M059J (cell line): ENCODE results near the gene BST2. TPM values are rescaled to one million over a fixed set of nuclear protein-coding genes. Genes with fewer than 3 reads are reported as not detected.

Experiments used
- DNase-seq: peaks from one replicate; pipeline ENCODE4 v3.0.0-alpha.2; 2012; ENCODE audit warnings: low read depth
- total RNA-seq: library from RNA; depleted of rRNA; stranded (reverse); fragments of >200 nt; shearing (Covaris generic); gene quantifications from 2 replicates; pipeline ENCODE4 v1.2.3, GENCODE V29; 2014; rRNA removed

Gene BST2, protein sequence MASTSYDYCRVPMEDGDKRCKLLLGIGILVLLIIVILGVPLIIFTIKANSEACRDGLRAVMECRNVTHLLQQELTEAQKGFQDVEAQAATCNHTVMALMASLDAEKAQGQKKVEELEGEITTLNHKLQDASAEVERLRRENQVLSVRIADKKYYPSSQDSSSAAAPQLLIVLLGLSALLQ
- total RNA-seq: 490 and 600 TPM in 2 replicates

DNA sequence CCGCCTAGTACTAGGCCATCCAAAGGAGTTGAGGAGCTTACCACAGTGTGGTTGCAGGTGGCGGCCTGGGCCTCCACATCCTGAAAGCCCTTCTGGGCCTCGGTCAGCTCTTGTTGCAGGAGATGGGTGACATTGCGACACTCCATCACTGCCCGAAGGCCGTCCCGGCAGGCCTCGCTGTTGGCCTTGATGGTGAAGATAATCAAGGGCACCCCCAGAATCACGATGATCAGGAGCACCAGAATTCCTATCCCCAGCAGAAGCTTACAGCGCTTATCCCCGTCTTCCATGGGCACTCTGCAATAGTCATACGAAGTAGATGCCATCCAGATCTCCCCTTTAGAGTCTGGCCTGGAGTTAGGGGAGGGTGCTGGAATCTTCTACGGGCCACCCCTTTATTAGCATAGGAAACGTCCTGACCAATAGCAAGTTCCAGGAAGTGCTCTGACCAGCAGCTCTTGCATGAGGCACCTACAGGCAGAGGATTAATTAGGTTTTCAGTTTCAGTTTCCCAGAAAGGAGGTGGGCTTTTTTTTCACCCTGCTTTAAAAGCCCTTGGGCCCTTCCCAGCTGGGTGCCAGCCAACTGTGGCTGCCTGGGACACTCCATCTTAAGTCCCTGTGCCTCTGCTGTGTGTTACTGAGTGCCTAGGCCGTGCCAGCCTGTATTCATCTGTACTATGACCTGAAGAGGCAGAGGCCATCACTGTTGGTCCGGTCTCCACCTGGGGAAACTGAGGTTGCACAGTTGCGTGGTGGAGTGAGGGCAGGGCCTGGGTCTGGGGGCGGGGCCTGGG, at the start of gene BST2:
TSS of gene BST2 (minus strand) at position 381 of the 796 bp plus-strand sequence. CDS start at position 326, 55 bp downstream.
- DNase-seq: peak; percentile 97

DNA sequence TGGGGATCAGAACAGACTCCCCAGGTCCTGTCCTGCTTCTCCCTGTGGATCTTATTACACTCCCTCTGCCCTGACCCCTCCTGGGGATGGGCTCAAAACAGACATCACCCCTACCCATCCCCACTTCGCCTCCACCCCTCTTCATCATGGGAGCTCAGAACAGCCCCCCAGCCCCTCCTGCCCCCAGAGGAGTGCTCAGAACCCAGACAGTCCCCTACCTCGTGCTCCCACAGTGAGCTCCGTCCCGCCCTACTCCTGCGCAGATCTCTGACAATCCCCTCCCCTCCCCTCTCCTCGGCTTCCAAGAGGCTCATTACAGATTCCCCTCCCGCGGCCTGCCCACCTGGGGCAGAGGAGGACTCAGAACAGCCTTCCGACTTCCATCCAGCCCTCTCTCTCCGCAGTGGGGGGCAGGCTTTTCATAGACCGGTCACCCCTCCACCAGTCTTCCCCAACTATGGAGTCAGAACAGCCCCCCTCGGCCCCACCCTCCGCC, 49.2 kb upstream of the BST2 start:
- DNase-seq: no peak

DNA sequence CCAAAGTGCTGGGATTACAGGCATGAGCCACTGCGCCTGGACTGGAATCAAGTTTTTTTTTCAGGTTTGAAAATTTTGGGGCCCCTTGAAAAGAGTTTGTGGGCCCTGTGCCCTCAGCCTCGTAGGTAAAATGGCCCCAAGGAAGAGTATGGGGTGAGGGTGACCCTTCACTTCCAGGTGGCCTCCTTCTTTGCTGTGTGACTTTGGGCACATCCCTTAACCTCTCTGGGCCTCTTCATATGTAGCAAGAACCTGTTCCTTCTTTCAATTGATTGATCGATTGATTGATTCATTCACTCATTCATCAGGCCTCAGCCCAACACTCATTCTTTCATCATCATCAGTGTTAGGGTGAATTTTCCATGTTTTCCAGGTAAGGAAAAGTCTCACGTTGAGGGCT, 46.4 kb upstream of the BST2 start:
- no peak for DNase-seq

DNA sequence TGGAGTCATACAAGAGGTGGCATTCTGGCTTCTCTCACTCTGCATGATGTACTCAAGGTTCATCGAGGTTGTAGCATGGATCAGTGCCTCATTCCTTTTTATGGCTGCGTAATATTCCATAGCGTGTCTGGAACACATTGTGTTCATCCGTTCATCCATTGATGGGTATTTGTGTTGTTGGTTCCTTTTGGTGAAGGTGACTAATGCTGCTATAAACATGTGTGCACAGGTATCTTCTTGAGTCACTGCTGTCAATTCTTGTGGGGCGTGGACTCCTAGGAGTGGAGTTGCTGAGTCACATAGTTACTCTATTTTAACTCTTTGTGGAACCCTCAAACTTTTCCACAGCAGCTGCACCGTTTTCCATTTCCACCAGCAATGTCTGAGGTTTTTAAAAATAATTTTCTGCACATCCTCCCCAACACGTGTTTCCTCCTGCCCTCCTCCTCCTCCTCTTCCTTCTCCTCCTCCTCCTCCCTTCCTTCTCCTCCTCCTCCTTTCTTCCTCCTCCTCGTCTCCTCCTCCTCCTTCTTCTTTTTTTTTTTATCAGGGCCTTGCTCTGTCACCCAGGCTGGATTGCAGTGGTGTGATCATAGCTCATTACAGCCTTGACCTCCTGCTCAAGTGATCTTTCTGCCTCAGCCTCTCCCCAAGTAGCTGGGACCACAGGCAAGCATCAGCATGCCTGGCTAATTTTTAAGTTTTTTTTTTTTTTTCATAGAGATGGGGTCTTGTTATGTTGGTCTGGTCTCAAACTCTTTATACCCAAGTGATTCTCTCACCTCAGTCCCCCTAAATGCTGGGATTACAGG, 45.0 kb upstream of the BST2 start:
- peak; percentile 80 for DNase-seq

DNA sequence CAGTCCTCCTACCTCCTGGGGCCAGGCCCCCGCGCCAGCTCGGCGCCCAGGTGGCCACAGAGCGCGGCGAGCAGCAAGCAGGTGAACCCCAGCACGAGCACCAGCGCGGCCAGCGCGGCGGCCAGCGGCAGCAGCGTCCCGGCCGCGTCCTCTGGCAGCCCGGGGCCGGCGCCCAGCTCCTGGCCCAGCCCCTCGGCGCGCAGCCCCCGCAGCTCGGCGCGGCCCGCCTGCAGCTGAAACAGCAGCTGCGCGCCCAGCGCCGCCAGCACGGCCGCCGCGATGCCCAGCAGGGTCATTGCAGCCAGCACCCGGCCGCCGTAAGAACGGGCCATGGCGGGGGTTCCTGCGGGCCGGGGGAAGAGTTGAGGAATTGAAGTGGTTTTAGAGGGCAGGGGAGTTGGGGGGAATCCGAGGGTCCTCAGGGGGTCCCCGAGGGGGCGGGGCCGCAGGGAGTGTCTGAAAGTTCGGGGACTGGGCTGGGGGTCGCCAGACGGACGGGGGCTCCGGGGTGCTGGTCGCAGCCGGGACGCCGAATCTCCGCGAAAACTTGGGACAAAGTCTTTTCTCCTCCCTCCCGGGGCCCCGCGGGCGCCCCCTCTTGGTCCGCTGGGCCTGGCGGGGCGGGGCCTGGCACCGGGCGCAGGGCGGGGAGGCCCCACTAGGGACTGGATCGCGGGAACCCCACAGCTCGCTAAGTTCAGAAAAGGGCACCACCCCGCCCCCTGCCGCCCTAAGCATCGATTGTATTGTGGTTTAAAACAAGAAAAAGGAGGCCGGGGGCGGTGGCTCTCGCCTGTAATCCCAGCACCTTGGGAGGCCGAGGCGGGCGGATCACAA, 42.9 kb upstream of the BST2 start, which contains the start of gene TMEM221:
TSS of gene TMEM221 (minus strand) at position 538 of the 837 bp plus-strand sequence. CDS start at position 332, 206 bp downstream.
- peak; percentile 45 for DNase-seq

DNA sequence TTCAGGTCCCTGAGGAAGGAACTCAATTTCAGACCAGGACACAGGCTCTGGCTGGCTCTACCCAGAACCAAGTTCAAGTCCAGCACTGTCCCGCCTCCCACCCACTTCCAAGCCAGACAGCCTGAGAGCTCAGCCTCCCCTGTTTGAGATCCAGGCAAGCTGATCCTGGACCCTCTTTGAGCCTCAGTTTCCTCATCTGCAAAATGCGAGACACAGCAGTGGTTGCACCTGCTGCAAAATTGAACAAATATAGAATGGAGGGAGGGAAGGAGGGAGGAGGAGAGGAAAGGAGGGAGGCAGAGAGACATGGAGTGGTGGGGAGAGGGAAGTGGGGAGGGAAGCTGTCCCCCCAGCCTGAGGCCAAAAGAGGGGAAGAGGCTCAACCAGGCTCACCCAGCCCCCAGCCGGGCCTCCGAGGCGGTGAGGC, 42.3 kb upstream of the BST2 start:
- DNase-seq: no peak

DNA sequence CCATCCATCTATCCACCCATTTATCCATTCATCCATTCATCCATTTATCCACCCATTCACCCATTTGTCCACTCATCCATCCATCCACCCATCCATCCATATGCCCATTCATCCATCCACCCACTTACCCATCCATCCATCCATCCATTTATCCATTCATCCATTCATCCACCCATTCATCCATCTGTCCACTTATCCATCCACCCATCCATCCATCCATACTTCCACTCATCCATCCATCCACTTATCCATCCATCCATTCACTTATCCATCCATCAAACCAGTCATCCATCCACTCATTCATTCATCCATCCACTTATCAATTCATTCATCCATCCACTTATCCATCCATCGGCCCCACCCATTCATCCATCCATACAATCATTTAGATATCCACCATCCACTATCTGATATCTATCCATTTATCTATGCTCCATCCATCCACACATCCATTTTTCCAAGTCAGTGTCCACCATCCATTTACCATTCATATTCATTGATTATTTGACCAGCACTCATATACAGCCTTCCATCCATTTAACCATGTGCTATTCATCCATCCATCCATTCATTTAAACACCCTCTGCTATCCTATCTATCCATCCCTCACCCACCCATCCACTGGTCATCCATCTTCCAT, 40.2 kb upstream of the BST2 start:
- DNase-seq: no peak

DNA sequence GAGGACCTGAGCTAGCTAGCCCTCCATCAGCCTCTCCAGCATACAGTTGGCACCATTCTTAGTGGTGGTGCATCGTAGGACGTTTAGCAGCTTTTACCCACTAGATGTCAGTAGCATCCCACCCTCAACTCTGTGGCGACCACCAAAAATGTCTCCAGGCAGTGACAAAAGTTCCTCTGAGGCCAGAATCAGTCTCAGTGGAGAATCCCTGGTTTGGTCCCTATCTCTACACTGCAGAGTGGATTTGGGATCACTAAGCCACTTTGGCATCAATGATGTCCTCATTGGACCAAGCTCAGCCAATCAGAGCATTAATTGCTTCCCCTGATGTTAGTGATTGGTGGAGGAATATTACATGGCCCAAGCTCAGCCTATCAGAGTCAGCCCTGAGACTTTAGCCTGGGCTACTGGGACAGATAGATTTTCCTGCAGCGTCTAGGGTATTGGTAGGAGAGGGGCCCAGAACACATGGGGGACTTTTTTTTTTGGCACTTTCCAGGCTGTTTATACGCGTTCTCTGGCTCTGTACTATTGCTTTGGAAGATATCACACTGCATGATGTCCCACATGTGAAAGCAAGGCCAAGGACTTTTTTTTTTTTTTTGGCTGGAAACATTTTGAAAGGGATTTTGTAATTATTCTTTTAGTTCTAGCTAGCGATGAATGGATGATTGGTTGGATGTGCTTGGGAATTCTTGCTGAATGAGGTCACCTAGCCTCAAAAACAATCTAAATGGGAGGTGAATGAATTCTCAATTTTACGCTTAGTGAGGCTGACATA, 36.0 kb upstream of the BST2 start:
- peak; percentile 73 for DNase-seq

DNA sequence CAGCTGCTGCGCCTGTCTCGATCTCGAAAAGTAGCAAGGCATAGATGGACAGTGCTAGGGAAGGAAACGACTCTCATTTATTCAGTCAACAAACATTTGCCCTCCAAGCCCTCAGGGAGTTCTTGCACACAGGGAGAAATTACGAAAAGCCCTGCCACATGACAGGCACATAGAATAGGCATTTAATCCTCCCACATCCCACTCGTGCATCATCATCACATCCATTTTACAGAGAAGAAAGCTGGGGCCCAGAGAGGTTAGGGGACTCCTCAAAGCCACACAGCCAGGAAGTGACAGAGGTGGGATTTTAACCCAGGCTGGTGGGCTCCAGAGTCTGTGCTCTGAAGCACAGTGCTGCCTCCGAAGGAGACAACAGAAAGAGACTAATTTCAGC, 31.4 kb upstream of the BST2 start:
- no peak for DNase-seq

DNA sequence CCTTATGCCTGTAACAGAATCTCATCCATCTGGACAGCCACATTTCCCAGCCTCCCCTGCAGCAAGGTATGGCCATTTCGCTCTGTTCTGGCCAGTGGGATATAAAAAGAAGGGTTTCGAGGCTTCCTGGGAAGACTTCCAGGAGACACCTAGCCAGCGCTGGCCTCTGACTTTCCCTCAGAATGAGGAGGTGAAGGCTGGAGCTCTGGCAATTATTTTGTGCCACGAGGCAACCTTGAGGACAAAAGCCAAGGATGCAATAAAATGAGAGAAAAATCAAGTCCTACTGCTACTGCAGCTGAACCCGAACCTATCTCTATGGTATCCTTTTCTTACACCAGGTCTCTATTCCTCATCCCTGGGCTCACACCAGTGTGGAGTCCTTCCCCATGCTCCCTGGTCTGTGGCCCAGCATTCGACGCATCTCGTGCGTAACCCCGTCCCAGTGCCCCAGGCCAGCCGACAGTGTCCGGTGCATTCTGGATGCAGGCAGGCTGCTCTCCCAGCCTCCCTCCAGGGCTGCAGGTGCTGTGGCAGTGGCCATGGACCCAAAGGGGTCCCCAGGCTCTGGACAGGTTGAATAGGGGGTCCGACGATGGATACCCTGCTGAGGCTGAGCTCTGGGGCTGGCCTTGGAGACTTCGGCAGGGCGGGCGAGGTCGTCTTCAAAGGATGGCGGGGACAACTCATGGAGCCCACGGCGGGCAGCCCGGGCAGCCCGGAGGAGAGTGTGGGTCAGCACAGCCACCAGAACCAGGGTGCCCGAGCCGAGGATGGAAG, 30.9 kb upstream of the BST2 start:
- DNase-seq: no peak

DNA sequence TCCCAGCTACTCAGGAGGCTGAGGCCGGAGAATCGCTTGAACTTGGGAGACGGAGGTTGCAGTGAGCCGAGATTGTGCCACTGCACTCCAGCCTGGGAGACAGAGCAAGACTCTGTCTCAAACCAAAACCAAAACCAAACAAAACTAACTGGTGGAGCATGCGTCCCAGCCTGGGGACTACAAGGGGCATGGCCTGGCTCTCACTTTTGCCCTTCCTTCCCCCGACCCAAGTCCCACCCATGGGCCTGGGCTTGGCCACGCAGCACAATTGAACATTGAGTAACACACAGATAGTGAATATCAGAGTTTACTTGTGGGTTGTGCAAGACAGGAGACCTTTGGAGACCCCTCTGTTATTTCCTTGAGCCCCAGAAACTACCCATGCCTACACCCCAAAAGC, 29.8 kb upstream of the BST2 start:
- no peak for DNase-seq

DNA sequence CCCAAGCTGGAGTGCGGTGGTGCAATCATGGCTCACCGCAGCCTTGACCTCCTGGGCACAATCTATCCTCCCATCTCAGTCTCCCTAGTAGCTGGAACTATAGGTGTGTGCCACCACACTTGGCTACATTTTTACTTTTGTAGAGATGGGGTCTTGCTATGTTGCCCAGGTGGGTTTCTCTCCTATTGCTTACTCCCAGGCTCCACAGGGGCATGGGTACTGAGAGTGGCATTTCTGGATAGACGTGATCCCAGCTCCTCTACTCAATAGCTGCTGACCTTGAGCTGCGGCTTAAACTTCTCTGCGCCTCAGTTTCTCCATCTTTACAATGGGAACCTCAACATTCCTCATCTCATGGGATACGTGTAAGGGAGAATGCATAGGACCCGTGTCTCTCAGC, 26.0 kb upstream of the BST2 start:
- no peak for DNase-seq

DNA sequence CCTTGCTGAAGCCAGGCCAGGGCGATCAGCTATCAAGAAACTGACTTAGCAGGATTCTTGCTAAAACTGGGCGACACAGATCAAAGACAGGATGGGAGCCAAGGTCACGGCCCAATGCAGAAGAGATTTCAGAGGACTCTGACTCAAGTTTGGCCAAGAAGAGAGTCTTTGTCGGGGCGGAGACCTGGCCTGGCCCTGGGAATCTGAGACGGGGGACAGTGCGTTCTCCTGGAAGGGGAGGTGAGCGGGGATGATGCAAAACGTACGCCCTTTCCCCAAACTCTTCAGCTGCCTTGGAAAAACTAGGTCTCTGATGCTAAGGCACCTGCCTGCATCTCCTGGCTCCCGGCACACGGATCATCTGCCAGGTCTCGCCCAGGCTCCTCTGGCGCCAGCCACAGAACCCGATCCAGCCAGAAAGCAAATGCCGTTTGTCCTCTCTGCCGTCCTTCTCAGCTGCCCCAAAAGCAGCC, 24.2 kb upstream of the BST2 start:
- no peak for DNase-seq

DNA sequence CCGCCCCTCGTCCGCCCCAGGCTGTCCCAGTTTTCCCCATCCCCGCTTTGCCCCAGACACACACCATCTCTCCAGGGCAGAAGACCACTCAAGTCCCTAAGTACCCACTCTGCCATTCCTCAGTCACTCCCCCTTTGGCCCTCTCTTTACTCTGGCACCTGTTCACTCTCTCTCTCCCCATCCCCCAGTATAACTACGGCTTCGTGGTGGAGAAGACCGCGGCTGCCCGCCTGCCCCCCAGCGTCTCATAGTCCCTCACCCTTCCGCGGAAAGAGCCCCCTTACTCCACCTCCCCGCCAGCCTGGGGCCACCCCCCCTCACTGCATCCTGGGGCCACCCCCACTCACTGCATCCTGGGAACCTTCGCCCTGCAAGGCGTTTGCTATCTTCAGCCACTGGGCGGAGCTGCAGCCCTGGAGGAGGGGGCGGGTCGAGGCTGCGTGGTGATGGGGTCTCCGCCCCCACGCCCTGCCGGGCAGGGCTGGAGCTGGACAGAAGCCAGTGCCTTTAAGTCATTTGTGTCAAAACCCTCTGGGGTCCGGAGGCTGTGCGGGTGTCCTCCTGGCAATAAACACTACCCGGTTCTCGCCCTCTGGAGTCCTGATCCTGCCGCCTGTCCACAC, 19.4 kb upstream of the BST2 start:
- DNase-seq: no peak

DNA sequence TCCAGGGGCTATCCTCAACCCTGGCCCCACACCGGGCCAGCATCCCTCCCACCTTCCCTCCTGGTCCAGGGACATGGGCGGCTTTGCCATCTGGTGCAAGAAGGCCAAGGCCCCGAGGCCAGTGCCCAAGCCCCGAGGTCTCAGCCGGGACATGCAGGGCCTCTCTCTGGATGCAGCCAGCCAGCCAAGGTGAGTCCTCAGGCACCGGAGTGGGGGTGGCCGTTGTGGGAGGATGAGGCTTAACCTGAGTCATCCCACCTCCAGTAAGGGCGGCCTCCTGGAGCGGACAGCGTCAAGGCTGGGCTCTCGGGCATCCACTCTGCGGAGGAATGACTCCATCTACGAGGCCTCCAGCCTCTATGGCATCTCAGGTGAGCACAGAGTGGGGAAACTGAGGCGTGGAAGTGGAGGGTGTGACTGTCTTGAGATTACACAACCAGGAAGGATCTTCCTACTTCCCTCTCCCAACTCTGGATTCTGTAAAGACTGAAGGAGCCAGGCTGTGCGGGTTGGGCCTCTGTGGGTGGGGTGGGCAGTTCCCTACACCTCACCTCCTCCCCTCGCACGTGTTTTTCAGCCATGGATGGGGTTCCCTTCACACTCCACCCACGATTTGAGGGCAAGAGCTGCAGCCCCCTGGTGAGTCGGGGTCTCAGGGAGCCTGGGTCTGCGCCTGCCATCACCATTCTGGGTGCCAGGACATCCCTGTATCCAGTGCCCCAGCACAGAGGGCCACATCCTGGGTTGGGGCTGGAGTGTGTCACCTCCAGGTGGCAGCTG, 18.2 kb upstream of the BST2 start:
- DNase-seq: no peak

DNA sequence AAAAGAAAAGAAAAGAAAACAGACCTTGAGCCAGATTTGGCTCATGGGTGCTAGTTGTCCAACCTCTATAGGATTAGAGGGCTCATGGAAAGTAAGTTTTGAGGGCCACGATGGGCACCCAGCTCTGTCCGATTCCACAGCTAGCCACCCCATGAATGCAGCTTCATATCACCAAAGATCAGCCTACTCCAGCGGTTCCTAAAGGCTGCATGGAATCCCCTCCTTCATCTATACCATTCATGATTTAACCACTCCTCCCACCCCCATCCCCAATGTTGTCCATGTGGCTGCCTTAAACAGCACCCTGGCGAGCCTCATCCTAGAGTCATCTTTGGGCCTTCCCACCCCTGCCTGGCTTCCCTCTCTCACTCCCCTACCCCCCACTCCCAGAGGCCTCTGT, 16.5 kb upstream of the BST2 start:
- no peak for DNase-seq

DNA sequence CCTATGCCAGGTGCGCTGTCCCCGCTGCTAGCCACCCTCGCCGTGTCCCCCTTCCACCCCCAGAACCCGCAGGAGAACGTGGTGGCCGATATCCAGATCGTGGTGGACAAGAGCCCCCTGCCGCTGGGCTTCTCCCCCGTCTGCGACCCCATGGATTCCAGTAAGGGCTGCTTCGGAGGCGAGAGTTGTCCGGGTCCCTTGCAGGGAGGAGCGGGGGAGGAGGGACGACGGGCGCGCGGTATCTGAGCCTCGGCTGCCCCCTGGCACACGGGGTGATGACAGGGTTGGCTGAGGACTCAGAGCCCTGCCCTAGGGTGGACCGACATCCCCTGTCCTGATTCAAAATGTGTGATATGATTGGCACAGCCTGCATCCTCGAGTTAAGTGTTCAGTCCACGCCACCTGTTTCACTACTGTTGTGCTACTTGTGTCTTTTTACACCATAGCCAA, 15.1 kb upstream of the BST2 start:
- peak; percentile 39 for DNase-seq
